HEK293T (cell line): ENCODE data around the gene TTC6.

ENCODE experiments used
- BHLHE40 ChIP-seq: fragments of 450-650 bp; IDR thresholded peaks from 2 replicates; pipeline ENCODE4 v1.6.1; 2016; ENCODE audit warnings: mild to moderate bottlenecking, moderate library complexity, borderline replicate concordance
- FOXM1 ChIP-seq: fragments of 450-650 bp; IDR thresholded peaks from 2 replicates; pipeline ENCODE4 v1.6.1; 2017; ENCODE audit warnings: mild to moderate bottlenecking, borderline replicate concordance
- HDGF ChIP-seq: fragments of 450-650 bp; IDR thresholded peaks from 2 replicates; pipeline ENCODE4 v1.6.1; 2017; ENCODE audit warnings: antibody characterized with exemption, borderline replicate concordance
- PKNOX1 ChIP-seq: fragments of 450-650 bp; IDR thresholded peaks from 2 replicates; pipeline ENCODE4 v1.6.1; 2016

DNA sequence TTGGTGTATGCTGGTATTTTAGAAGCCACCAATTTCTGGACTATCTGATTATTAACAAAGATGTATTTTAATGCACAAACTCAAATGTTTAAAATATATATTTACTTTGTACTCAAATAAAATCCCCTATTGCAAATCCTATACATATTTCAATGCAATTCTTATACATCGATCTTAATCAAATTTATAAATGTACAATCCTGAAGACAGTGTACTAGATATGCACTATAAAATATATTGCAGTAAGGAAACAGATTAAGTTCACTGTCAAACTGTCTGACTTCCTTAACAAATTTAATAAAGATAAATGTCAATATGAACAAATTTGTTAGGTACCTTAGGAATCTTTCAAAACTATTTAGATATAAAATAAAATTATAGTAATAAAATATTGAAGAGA, 44.3 kb upstream of the TTC6 start:
- TF ChIP-seq BHLHE40, result no peak
- TF ChIP-seq HDGF, result no peak
- TF ChIP-seq PKNOX1, result no peak
- TF ChIP-seq FOXM1, result no peak
